ENCODE measurements around the gene DNAH3.

Gene DNAH3

GRCh38 chr16:21192991-21193390 lies 42.3 kb upstream of the DNAH3 start:
- H3K9ac ChIP-seq (ENCODE audit: insufficient read length, low read depth) = no peak overlapping the region
- TF ChIP-seq ZNF274 (IDR thresholded peaks at IDR 0.05; ENCODE audit: low read depth, low read length) (no peak), YY1 (IDR thresholded peaks at IDR 0.05; ENCODE audit: insufficient read depth, insufficient read length) (no peak), SUZ12 (IDR thresholded peaks at IDR 0.05; ENCODE audit: extremely low read depth, insufficient read depth, insufficient read length) (no peak)
- H3K36me3 ChIP-seq (ENCODE audit: insufficient read depth, insufficient read length, low read length) = no peaks in the 10 kb centered on the region
- peaks cover 10% of the 10 kb centered on the region for H3K27me3 ChIP-seq (ENCODE audit: insufficient read depth, insufficient read length)
- H3K4me1 ChIP-seq (ENCODE audit: insufficient read depth, insufficient read length) = peaks cover 4% of the 10 kb centered on the region
- no peak overlapping the region for H3K4me3 ChIP-seq (ENCODE audit: insufficient read length, low read depth)
- no peaks in the 10 kb centered on the region for H3K9me3 ChIP-seq (ENCODE audit: insufficient read depth, low read length)
- no peak for DNase-seq (ENCODE audit: low read depth, low spot score)

GRCh38 chr16:21190599-21190998 lies 40.0 kb upstream of the DNAH3 start:
- H3K9me3 ChIP-seq (ENCODE audit: insufficient read depth, low read length) = no peaks in the 10 kb centered on the region
- H3K9ac ChIP-seq (ENCODE audit: insufficient read length, low read depth) = no peak overlapping the region
- no peak for DNase-seq (ENCODE audit: low read depth, low spot score)
- no peaks in the 10 kb centered on the region for H3K36me3 ChIP-seq (ENCODE audit: insufficient read depth, insufficient read length, low read length)
- H3K4me1 ChIP-seq (ENCODE audit: insufficient read depth, insufficient read length) = peaks cover 4% of the 10 kb centered on the region
- H3K4me3 ChIP-seq (ENCODE audit: insufficient read length, low read depth) = no peak overlapping the region
- TF ChIP-seq YY1 (IDR thresholded peaks at IDR 0.05; ENCODE audit: insufficient read depth, insufficient read length) (no peak), SUZ12 (IDR thresholded peaks at IDR 0.05; ENCODE audit: extremely low read depth, insufficient read depth, insufficient read length) (no peak), ZNF274 (IDR thresholded peaks at IDR 0.05; ENCODE audit: low read depth, low read length) (no peak)
- H3K27me3 ChIP-seq (ENCODE audit: insufficient read depth, insufficient read length) = peaks cover 12% of the 10 kb centered on the region

GRCh38 chr16:21190013-21190412 lies 39.4 kb upstream of the DNAH3 start:
- Histone ChIP-seq H3K36me3 (ENCODE audit: insufficient read depth, insufficient read length, low read length) (no peaks in the 10 kb centered on the region), H3K9me3 (ENCODE audit: insufficient read depth, low read length) (no peaks in the 10 kb centered on the region), H3K4me1 (ENCODE audit: insufficient read depth, insufficient read length) (peaks cover 4% of the 10 kb centered on the region), H3K9ac (ENCODE audit: insufficient read length, low read depth) (no peak overlapping the region), H3K4me3 (ENCODE audit: insufficient read length, low read depth) (no peak overlapping the region), H3K27me3 (ENCODE audit: insufficient read depth, insufficient read length) (peaks cover 12% of the 10 kb centered on the region)
- no peak for DNase-seq (ENCODE audit: low read depth, low spot score)
- TF ChIP-seq SUZ12 (IDR thresholded peaks at IDR 0.05; ENCODE audit: extremely low read depth, insufficient read depth, insufficient read length) = no peak
- TF ChIP-seq ZNF274 (IDR thresholded peaks at IDR 0.05; ENCODE audit: low read depth, low read length) = no peak
- TF ChIP-seq YY1 (IDR thresholded peaks at IDR 0.05; ENCODE audit: insufficient read depth, insufficient read length) = no peak

- peaks cover 12% of the 10 kb centered on the region for H3K27me3 ChIP-seq (ENCODE audit: insufficient read depth, insufficient read length)
- peaks cover 4% of the 10 kb centered on the region for H3K4me1 ChIP-seq (ENCODE audit: insufficient read depth, insufficient read length)
- no peak for TF ChIP-seq ZNF274 (IDR thresholded peaks at IDR 0.05; ENCODE audit: low read depth, low read length)
- TF ChIP-seq YY1 (IDR thresholded peaks at IDR 0.05; ENCODE audit: insufficient read depth, insufficient read length) = no peak
- no peak for TF ChIP-seq SUZ12 (IDR thresholded peaks at IDR 0.05; ENCODE audit: extremely low read depth, insufficient read depth, insufficient read length)
- no peaks in the 10 kb centered on the region for H3K9me3 ChIP-seq (ENCODE audit: insufficient read depth, low read length)
- H3K4me3 ChIP-seq (ENCODE audit: insufficient read length, low read depth) = no peak overlapping the region
- H3K9ac ChIP-seq (ENCODE audit: insufficient read length, low read depth) = no peak overlapping the region
- H3K36me3 ChIP-seq (ENCODE audit: insufficient read depth, insufficient read length, low read length) = no peaks in the 10 kb centered on the region
- no peak for DNase-seq (ENCODE audit: low read depth, low spot score)
Observed at GRCh38 chr16:21189311-21189710, 38.7 kb upstream of the DNAH3 start.

GRCh38 chr16:21186326-21186691 lies 35.7 kb upstream of the DNAH3 start:
- Histone ChIP-seq H3K36me3 (ENCODE audit: insufficient read depth, insufficient read length, low read length) (peaks cover 9% of the 10 kb centered on the region), H3K4me3 (ENCODE audit: insufficient read length, low read depth) (no peak overlapping the region), H3K27me3 (ENCODE audit: insufficient read depth, insufficient read length) (peaks cover 12% of the 10 kb centered on the region), H3K9me3 (ENCODE audit: insufficient read depth, low read length) (peaks cover 13% of the 10 kb centered on the region; the same call in 1 of the 2 replicates), H3K4me1 (ENCODE audit: insufficient read depth, insufficient read length) (peaks cover 4% of the 10 kb centered on the region), H3K9ac (ENCODE audit: insufficient read length, low read depth) (no peak overlapping the region)
- TF ChIP-seq YY1 (IDR thresholded peaks at IDR 0.05; ENCODE audit: insufficient read depth, insufficient read length) (no peak), SUZ12 (IDR thresholded peaks at IDR 0.05; ENCODE audit: extremely low read depth, insufficient read depth, insufficient read length) (no peak), ZNF274 (IDR thresholded peaks at IDR 0.05; ENCODE audit: low read depth, low read length) (no peak)
- DNase-seq (ENCODE audit: low read depth, low spot score) = no peak

- Histone ChIP-seq H3K36me3 (ENCODE audit: insufficient read depth, insufficient read length, low read length) (peaks cover 14% of the 10 kb centered on the region), H3K27me3 (ENCODE audit: insufficient read depth, insufficient read length) (peaks cover 12% of the 10 kb centered on the region), H3K4me1 (ENCODE audit: insufficient read depth, insufficient read length) (peaks cover 4% of the 10 kb centered on the region), H3K9me3 (ENCODE audit: insufficient read depth, low read length) (peaks cover 16% of the 10 kb centered on the region; the same call in 1 of the 2 replicates), H3K9ac (ENCODE audit: insufficient read length, low read depth) (no peak overlapping the region), H3K4me3 (ENCODE audit: insufficient read length, low read depth) (no peak overlapping the region)
- no peak for DNase-seq (ENCODE audit: low read depth, low spot score)
- no peak for TF ChIP-seq SUZ12 (IDR thresholded peaks at IDR 0.05; ENCODE audit: extremely low read depth, insufficient read depth, insufficient read length)
- TF ChIP-seq YY1 (IDR thresholded peaks at IDR 0.05; ENCODE audit: insufficient read depth, insufficient read length) = no peak
- no peak for TF ChIP-seq ZNF274 (IDR thresholded peaks at IDR 0.05; ENCODE audit: low read depth, low read length)
Observed at GRCh38 chr16:21185659-21186325, 35.1 kb upstream of the DNAH3 start.

- Histone ChIP-seq H3K9me3 (ENCODE audit: insufficient read depth, low read length) (peaks cover 21% of the 10 kb centered on the region; the same call in 1 of the 2 replicates), H3K27me3 (ENCODE audit: insufficient read depth, insufficient read length) (peaks cover 12% of the 10 kb centered on the region), H3K4me1 (ENCODE audit: insufficient read depth, insufficient read length) (peaks cover 4% of the 10 kb centered on the region), H3K9ac (ENCODE audit: insufficient read length, low read depth) (no peak overlapping the region), H3K36me3 (ENCODE audit: insufficient read depth, insufficient read length, low read length) (peaks cover 21% of the 10 kb centered on the region), H3K4me3 (ENCODE audit: insufficient read length, low read depth) (no peak overlapping the region)
- DNase-seq (ENCODE audit: low read depth, low spot score) = no peak
- TF ChIP-seq SUZ12 (IDR thresholded peaks at IDR 0.05; ENCODE audit: extremely low read depth, insufficient read depth, insufficient read length) = no peak
- no peak for TF ChIP-seq YY1 (IDR thresholded peaks at IDR 0.05; ENCODE audit: insufficient read depth, insufficient read length)
- no peak for TF ChIP-seq ZNF274 (IDR thresholded peaks at IDR 0.05; ENCODE audit: low read depth, low read length)
Observed at GRCh38 chr16:21184834-21185233, 34.2 kb upstream of the DNAH3 start.

All from NT2/D1 (cell line).